Gastroesophageal sphincter (tissue), 3 donors: ENCODE results near the gene P2RY10.

Experiments
- POLR2A ChIP-seq, 2 donors: fragments of 450-650 bp; IDR thresholded peaks; one replicate each; pipeline ENCODE4 v1.6.1; 2017; ENCODE audit warnings: antibody characterized with exemption in 2 of 2, mild to moderate bottlenecking in 2 of 2, moderate library complexity in 1 of 2
- POLR2AphosphoS5 ChIP-seq: sonication (generic); formaldehyde crosslinking; IDR thresholded peaks from one replicate; pipeline ENCODE4 v1.6.1; 2017; ENCODE audit warnings: antibody characterized with exemption
- TF ChIP-seq, protein P1 (sequence below), 4 experiments: fragments of 200-600 bp in 2 of 4; fragments of 450-650 bp in 2 of 4; sonication (generic) in 1 of 4; IDR thresholded peaks; one replicate each; pipeline ENCODE4 v1.5.1; 2017 to 2019; ENCODE audit warnings: antibody characterized with exemption in 4 of 4, mild to moderate bottlenecking in 2 of 4, moderate library complexity in 2 of 4

DNA sequence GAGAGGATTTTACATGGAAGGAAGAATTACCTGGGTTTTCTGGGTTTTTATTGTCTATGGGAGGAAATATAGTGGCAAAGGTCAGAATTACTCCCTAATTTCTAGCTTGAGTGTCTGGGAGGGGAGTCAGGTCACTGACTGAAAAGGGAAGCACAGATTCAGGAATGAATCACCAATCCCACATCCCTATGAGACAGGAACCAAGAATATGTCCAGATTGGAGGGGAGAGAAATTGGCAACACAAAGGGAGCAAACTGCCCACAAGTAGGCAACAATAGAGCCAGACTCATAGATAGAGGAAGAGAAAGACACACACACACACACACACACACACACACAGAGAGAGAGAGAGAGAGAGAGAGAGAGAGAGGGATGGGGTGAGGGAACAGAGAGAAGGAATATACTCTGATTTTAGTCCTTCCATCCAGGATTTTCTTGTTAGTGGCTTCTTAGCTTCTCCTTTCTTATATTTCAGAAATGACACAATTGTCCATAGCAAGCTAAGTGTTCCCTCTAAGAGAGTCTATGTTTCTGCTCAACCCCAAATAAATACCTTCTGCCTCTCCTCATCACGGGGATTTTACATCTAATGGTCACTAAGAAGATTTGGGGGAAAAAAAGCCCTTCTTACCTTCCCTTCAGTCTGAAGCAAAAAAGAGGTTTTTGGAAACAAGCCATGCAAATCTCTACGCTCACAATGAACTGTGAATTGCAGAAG lies 12.0 kb downstream of the P2RY10 start:
- TF ChIP-seq, protein P1, sequence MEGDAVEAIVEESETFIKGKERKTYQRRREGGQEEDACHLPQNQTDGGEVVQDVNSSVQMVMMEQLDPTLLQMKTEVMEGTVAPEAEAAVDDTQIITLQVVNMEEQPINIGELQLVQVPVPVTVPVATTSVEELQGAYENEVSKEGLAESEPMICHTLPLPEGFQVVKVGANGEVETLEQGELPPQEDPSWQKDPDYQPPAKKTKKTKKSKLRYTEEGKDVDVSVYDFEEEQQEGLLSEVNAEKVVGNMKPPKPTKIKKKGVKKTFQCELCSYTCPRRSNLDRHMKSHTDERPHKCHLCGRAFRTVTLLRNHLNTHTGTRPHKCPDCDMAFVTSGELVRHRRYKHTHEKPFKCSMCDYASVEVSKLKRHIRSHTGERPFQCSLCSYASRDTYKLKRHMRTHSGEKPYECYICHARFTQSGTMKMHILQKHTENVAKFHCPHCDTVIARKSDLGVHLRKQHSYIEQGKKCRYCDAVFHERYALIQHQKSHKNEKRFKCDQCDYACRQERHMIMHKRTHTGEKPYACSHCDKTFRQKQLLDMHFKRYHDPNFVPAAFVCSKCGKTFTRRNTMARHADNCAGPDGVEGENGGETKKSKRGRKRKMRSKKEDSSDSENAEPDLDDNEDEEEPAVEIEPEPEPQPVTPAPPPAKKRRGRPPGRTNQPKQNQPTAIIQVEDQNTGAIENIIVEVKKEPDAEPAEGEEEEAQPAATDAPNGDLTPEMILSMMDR (IDR thresholded peaks at IDR 0.05) = no peak
- no peak for TF ChIP-seq POLR2AphosphoS5
- TF ChIP-seq POLR2A (IDR thresholded peaks at IDR 0.05) = no peak
